OCI-LY3 (cell line): Measurements from ENCODE around the gene ABHD17C.

Experiments used
- H2AFZ ChIP-seq: fragments of 200-600, 300-600 bp; shearing (Covaris generic); 2 replicates; pipeline ENCODE4 v1.6.0; 2014; ENCODE audit warnings: antibody characterized with exemption, low read depth, low read length
- H3K27ac ChIP-seq: fragments of 200-600, 300-600 bp; sonication (generic); 2 replicates; pipeline ENCODE4 v1.5.1; 2014; ENCODE audit warnings: mild to moderate bottlenecking, low read length, moderate library complexity, mixed read lengths
- H3K27me3 ChIP-seq: fragments of 200-600, 300-600 bp; sonication (generic); 2 replicates; pipeline ENCODE4 v1.6.1; 2014; ENCODE audit warnings: low read depth, low read length, mixed read lengths
- H3K36me3 ChIP-seq: fragments of 200-600, 300-600 bp; sonication (generic); replicated peaks from 2 replicates; pipeline ENCODE3; 2014; ENCODE audit warnings: low read depth, low read length, mixed read lengths
- H3K4me1 ChIP-seq: fragments of 300-600, 200-600 bp; sonication (generic); 2 replicates; pipeline ENCODE4 v1.6.1; 2014; ENCODE audit warnings: low read length, mixed read lengths
- H3K4me2 ChIP-seq: fragments of 200-600, 300-600 bp; sonication (generic); 2 replicates; pipeline ENCODE4 v1.6.1; 2014; ENCODE audit warnings: low read length, mixed read lengths
- H3K4me3 ChIP-seq: fragments of 300-600, 200-600 bp; sonication (generic); 2 replicates; pipeline ENCODE4 v1.5.1; 2014; ENCODE audit warnings: antibody characterized with exemption, mild to moderate bottlenecking, low read length, moderate library complexity
- H3K79me2 ChIP-seq: fragments of 300-600, 200-600 bp; shearing (Covaris generic); 2 replicates; pipeline ENCODE4 v1.6.1; 2014; ENCODE audit warnings: mild to moderate bottlenecking, low read length, mixed read lengths
- H3K9ac ChIP-seq: fragments of 300-600, 200-600 bp; shearing (Covaris generic); 2 replicates; pipeline ENCODE4 v1.6.0; 2014; ENCODE audit warnings: mild to moderate bottlenecking, low read length, moderate library complexity
- H3K9me3 ChIP-seq: fragments of 200-600, 300-600 bp; shearing (Covaris generic); 2 replicates; pipeline ENCODE4 v1.6.1; 2014; ENCODE audit warnings: low read length, mixed read lengths; ENCODE audit not compliant: insufficient read depth
- H4K20me1 ChIP-seq: fragments of 200-600, 300-600 bp; sonication (generic); 2 replicates; pipeline ENCODE4 v1.6.1; 2016; ENCODE audit warnings: low read length, mixed read lengths; ENCODE audit not compliant: insufficient read depth
- CTCF ChIP-seq: fragments of 200-600, 300-600 bp; sonication (generic); IDR thresholded peaks from 2 replicates; pipeline ENCODE4 v1.5.1; 2014; ENCODE audit warnings: antibody characterized with exemption, low read length, low read depth
- EZH2phosphoT487 ChIP-seq: fragments of 200-600 bp; shearing (Covaris generic); IDR thresholded peaks from 2 replicates; pipeline ENCODE4 v1.6.1; 2018; ENCODE audit warnings: antibody characterized with exemption, mixed run types, low read depth

Gene ABHD17C

GRCh38 chr15:80764535-80764934 is 69.4 kb downstream of the ABHD17C start:
- no peaks in the 10 kb centered on the region for H3K36me3 ChIP-seq
- no peak overlapping the region for H3K4me2 ChIP-seq
- H3K9ac ChIP-seq = no peak overlapping the region
- no peaks in the 10 kb centered on the region for H3K27me3 ChIP-seq
- H2AFZ ChIP-seq = no peak overlapping the region
- H3K4me1 ChIP-seq = no peaks in the 10 kb centered on the region
- TF ChIP-seq EZH2phosphoT487 (no peak), CTCF (no peak)
- no peaks in the 10 kb centered on the region for H3K79me2 ChIP-seq
- H4K20me1 ChIP-seq = no peaks in the 10 kb centered on the region
- H3K4me3 ChIP-seq = no peak overlapping the region
- H3K27ac ChIP-seq = no peak overlapping the region
- no peaks in the 10 kb centered on the region for H3K9me3 ChIP-seq

- H3K27ac ChIP-seq = no peak overlapping the region
- no peaks in the 10 kb centered on the region for H3K9me3 ChIP-seq
- no peaks in the 10 kb centered on the region for H3K79me2 ChIP-seq
- no peaks in the 10 kb centered on the region for H3K36me3 ChIP-seq
- no peak overlapping the region for H3K9ac ChIP-seq
- H3K4me3 ChIP-seq = no peak overlapping the region
- H2AFZ ChIP-seq = no peak overlapping the region
- H4K20me1 ChIP-seq = no peaks in the 10 kb centered on the region
- no peak overlapping the region for H3K4me2 ChIP-seq
- TF ChIP-seq EZH2phosphoT487 (no peak), CTCF (no peak)
- no peaks in the 10 kb centered on the region for H3K4me1 ChIP-seq
- H3K27me3 ChIP-seq = no peaks in the 10 kb centered on the region
Measured at GRCh38 chr15:80766275-80766674, 71.2 kb downstream of the ABHD17C start.

GRCh38 chr15:80768158-80768557 is 73.0 kb downstream of the ABHD17C start:
- Histone ChIP-seq H3K27ac (no peak overlapping the region), H3K4me2 (no peak overlapping the region), H3K36me3 (no peaks in the 10 kb centered on the region), H4K20me1 (no peaks in the 10 kb centered on the region), H3K9ac (no peak overlapping the region), H3K9me3 (no peaks in the 10 kb centered on the region), H3K27me3 (no peaks in the 10 kb centered on the region), H3K4me1 (no peaks in the 10 kb centered on the region), H3K79me2 (no peaks in the 10 kb centered on the region), H3K4me3 (no peak overlapping the region), H2AFZ (no peak overlapping the region)
- TF ChIP-seq EZH2phosphoT487 = no peak
- no peak for TF ChIP-seq CTCF

GRCh38 chr15:80769153-80769828 is 74.2 kb downstream of the ABHD17C start:
- Histone ChIP-seq H3K79me2 (no peaks in the 10 kb centered on the region), H3K9ac (no peak overlapping the region), H2AFZ (no peak overlapping the region), H4K20me1 (no peaks in the 10 kb centered on the region), H3K36me3 (no peaks in the 10 kb centered on the region), H3K4me2 (no peak overlapping the region), H3K27me3 (no peaks in the 10 kb centered on the region), H3K4me1 (no peaks in the 10 kb centered on the region), H3K27ac (no peak overlapping the region), H3K4me3 (no peak overlapping the region), H3K9me3 (no peaks in the 10 kb centered on the region)
- TF ChIP-seq EZH2phosphoT487 (no peak), CTCF (no peak)
